Keratinocyte (primary cell): Measurements from ENCODE around the gene ALKAL2. TPM values are rescaled to one million over a fixed set of nuclear protein-coding genes. Genes with fewer than 3 reads are reported as not detected.

Experiments
- DNase-seq: peaks from one replicate; pipeline ENCODE4 v3.0.0-alpha.2; 2011; ENCODE audit warnings: low read depth, missing footprints, low spot score
- FAIRE-seq: peaks from 2 replicates; lab custom pipeline; 2011; peaks lifted over from hg19 to GRCh38; lab: Jason Lieb, UNC
- H2AFZ ChIP-seq: 2 replicates; pipeline ENCODE4 v1.6.0; 2012; ENCODE audit warnings: low read length, control low read depth, inconsistent platforms; ENCODE audit not compliant: control insufficient read depth
- H3K27ac ChIP-seq: 2 replicates; pipeline ENCODE4 v1.5.1; 2011; ENCODE audit warnings: low read length; ENCODE audit not compliant: control insufficient read depth, insufficient read depth
- H3K27me3 ChIP-seq: 3 replicates; pipeline ENCODE4 v1.6.0; 2011; ENCODE audit warnings: low read length; ENCODE audit not compliant: control insufficient read depth, insufficient read depth; ENCODE audit errors: extremely low read depth
- H3K36me3 ChIP-seq, 2 experiments: 2 replicates in 1 of 2; 3 replicates in 1 of 2; pipeline ENCODE4 v1.5.1; 2011; ENCODE audit warnings: low read length in 2 of 2, mild to moderate bottlenecking in 1 of 2; ENCODE audit not compliant: control insufficient read depth in 2 of 2, insufficient read depth in 2 of 2; ENCODE audit errors: extremely low read depth in 1 of 2
- H3K4me1 ChIP-seq: 3 replicates; pipeline ENCODE4 v1.5.1; 2011; ENCODE audit warnings: low read length; ENCODE audit not compliant: control insufficient read depth, insufficient read depth; ENCODE audit errors: extremely low read depth
- H3K4me2 ChIP-seq: 3 replicates; pipeline ENCODE4 v1.6.0; 2011; ENCODE audit warnings: low read depth, low read length; ENCODE audit not compliant: control insufficient read depth, insufficient read depth; ENCODE audit errors: extremely low read depth
- H3K4me3 ChIP-seq, 3 experiments: fragments of 200-600 bp in 1 of 3; sonication (generic) in 1 of 3; 2 replicates in 2 of 3; 3 replicates in 1 of 3; pipeline ENCODE4 v1.5.1; 2011 to 2016; ENCODE audit warnings: low read length in 3 of 3, mild to moderate bottlenecking in 3 of 3, control low read depth in 2 of 3, inconsistent platforms in 1 of 3, low read depth in 1 of 3, mixed read lengths in 1 of 3, mixed run types in 1 of 3, moderate library complexity in 1 of 3; ENCODE audit not compliant: control insufficient read depth in 2 of 3, insufficient read depth in 2 of 3; ENCODE audit errors: extremely low read depth in 1 of 3
- H3K79me2 ChIP-seq: 2 replicates; pipeline ENCODE4 v1.6.0; 2012; ENCODE audit warnings: low read length; ENCODE audit not compliant: control insufficient read depth, insufficient read depth
- H3K9ac ChIP-seq: 3 replicates; pipeline ENCODE4 v1.6.0; 2011; ENCODE audit warnings: low read length; ENCODE audit not compliant: control insufficient read depth, insufficient read depth; ENCODE audit errors: extremely low read depth
- H3K9me1 ChIP-seq: 3 replicates; pipeline ENCODE4 v1.6.0; 2011; ENCODE audit warnings: low read length; ENCODE audit not compliant: control insufficient read depth, insufficient read depth; ENCODE audit errors: extremely low read depth
- H3K9me3 ChIP-seq: 2 replicates; pipeline ENCODE4 v1.5.1; 2012; ENCODE audit warnings: low read depth, low read length; ENCODE audit not compliant: control insufficient read depth
- H4K20me1 ChIP-seq: 3 replicates; pipeline ENCODE4 v1.6.0; 2011; ENCODE audit warnings: low read length; ENCODE audit not compliant: control insufficient read depth, insufficient read depth; ENCODE audit errors: extremely low read depth
- EZH2 ChIP-seq: IDR thresholded peaks from one replicate; pipeline ENCODE4 v1.6.1; 2012; ENCODE audit warnings: inconsistent platforms, mild to moderate bottlenecking, low read length, moderate library complexity
- dilution Hi-C: fragments of 300-500 bp; cut with MboI; formaldehyde crosslinking; loops from one replicate; pipeline ENCODE4 v1.7.0; 2020; ENCODE audit warnings: low sequenced_read_pairs; ENCODE audit not compliant: extremely low pct_ligation_motif_present
- polyA plus RNA-seq, 5 experiments: library from polyadenylated mRNA; depleted of rRNA in 3 of 5; stranded (reverse) in 3 of 5; stranded (forward) in 1 of 5; unstranded in 1 of 5; fragments of >200 nt; gene quantifications; 1 replicate in 1 of 5; 2 replicates in 3 of 5; 3 replicates in 1 of 5; pipeline versions ENCODE4 v1.2.1 to v1.2.3, GENCODE V29; 2011 to 2012; ENCODE audit warnings: missing spikeins in 2 of 5, low read depth in 1 of 5, low replicate concordance in 1 of 5
- TF ChIP-seq, protein P1 (sequence below), 3 experiments: IDR thresholded peaks in 1 of 3; conservative IDR thresholded peaks in 1 of 3; optimal IDR thresholded peaks in 1 of 3; 2 replicates in 2 of 3; 3 replicates in 1 of 3; pipeline versions ENCODE3 to v1.5.1; 2011; ENCODE audit warnings: low read length in 3 of 3, mild to moderate bottlenecking in 3 of 3, moderate library complexity in 2 of 3, control low read depth in 1 of 3, inconsistent platforms in 1 of 3; ENCODE audit not compliant: insufficient read depth in 2 of 3; ENCODE audit errors: extremely low read depth in 1 of 3

Gene ALKAL2
- polyA plus RNA-seq, 1 donor (not counting 4 experiments of a cell fraction or from before 2014, with no cell fraction given) = not detected

DNA sequence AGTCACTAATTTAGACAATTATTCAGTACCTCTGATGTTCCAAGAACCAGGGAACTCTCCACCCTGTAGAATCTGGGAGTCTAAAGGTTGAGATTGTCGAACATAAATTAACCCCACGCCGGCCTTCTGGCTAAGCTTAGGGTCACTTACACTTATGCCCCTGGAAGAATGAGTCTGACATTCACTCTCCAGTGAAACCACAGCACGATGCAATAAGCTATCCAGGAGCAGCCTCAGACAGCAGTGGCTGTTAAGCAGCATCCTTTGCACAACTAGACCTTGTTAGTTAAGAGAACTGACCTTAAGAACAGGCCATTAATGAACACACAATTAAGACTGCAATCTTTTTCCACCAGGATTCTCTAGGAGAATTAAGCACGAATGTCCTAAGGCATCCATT is 49.0 kb downstream of the ALKAL2 start:
- H3K36me3 ChIP-seq = peaks cover 5 to 6% of the 10 kb centered on the region in 2 experiments
- H3K9ac ChIP-seq = no peak overlapping the region
- H3K27me3 ChIP-seq = no peaks in the 10 kb centered on the region
- H3K79me2 ChIP-seq = no peaks in the 10 kb centered on the region
- dilution Hi-C loops = no loop called here
- no peak overlapping the region for H3K4me3 ChIP-seq
- no peaks in the 10 kb centered on the region for H3K9me3 ChIP-seq
- H3K9me1 ChIP-seq = no peaks in the 10 kb centered on the region
- H3K27ac ChIP-seq = no peak overlapping the region
- TF ChIP-seq, protein P1, sequence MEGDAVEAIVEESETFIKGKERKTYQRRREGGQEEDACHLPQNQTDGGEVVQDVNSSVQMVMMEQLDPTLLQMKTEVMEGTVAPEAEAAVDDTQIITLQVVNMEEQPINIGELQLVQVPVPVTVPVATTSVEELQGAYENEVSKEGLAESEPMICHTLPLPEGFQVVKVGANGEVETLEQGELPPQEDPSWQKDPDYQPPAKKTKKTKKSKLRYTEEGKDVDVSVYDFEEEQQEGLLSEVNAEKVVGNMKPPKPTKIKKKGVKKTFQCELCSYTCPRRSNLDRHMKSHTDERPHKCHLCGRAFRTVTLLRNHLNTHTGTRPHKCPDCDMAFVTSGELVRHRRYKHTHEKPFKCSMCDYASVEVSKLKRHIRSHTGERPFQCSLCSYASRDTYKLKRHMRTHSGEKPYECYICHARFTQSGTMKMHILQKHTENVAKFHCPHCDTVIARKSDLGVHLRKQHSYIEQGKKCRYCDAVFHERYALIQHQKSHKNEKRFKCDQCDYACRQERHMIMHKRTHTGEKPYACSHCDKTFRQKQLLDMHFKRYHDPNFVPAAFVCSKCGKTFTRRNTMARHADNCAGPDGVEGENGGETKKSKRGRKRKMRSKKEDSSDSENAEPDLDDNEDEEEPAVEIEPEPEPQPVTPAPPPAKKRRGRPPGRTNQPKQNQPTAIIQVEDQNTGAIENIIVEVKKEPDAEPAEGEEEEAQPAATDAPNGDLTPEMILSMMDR (optimal IDR thresholded peaks at IDR 0.05 in 1 of 3, IDR thresholded peaks at IDR 0.05 in 1 of 3, conservative IDR thresholded peaks at IDR 0.05 in 1 of 3; ENCODE audit: extremely low read depth in 1 of 3, insufficient read depth in 2 of 3, low read length in 3 of 3) = no peak
- TF ChIP-seq EZH2 = no peak
- no peaks in the 10 kb centered on the region for H3K4me1 ChIP-seq
- no peak overlapping the region for H3K4me2 ChIP-seq
- no peak overlapping the region for H2AFZ ChIP-seq
- no peaks in the 10 kb centered on the region for H4K20me1 ChIP-seq
- DNase-seq (no peak), FAIRE-seq (no peak)

GRCh38 chr2:238431-238830 is 49.5 kb downstream of the ALKAL2 start:
- H3K4me1 ChIP-seq = no peaks in the 10 kb centered on the region
- no peak overlapping the region for H3K4me2 ChIP-seq
- H3K27ac ChIP-seq = no peak overlapping the region
- H3K79me2 ChIP-seq = no peaks in the 10 kb centered on the region
- no peaks in the 10 kb centered on the region for H3K27me3 ChIP-seq
- H3K9me1 ChIP-seq = no peaks in the 10 kb centered on the region
- no peak overlapping the region for H2AFZ ChIP-seq
- H3K9me3 ChIP-seq = no peaks in the 10 kb centered on the region
- dilution Hi-C loops = no loop called here
- TF ChIP-seq, protein P1 (optimal IDR thresholded peaks at IDR 0.05 in 1 of 3, IDR thresholded peaks at IDR 0.05 in 1 of 3, conservative IDR thresholded peaks at IDR 0.05 in 1 of 3; ENCODE audit: extremely low read depth in 1 of 3, insufficient read depth in 2 of 3, low read length in 3 of 3) = no peak
- TF ChIP-seq EZH2 = no peak
- FAIRE-seq (no peak), DNase-seq (no peak)
- no peak overlapping the region for H3K4me3 ChIP-seq
- no peak overlapping the region for H3K9ac ChIP-seq
- H4K20me1 ChIP-seq = no peaks in the 10 kb centered on the region
- H3K36me3 ChIP-seq = peaks cover 3 to 4% of the 10 kb centered on the region in 2 experiments
